ENCODE data around the gene SUMO3. TPM values are rescaled to one million over a fixed set of nuclear protein-coding genes. Genes with fewer than 3 reads are reported as not detected.

The SUMO3 gene
- total RNA-seq, 2 donors from 2014 or later: 53.5 to 58.3 TPM

DNA sequence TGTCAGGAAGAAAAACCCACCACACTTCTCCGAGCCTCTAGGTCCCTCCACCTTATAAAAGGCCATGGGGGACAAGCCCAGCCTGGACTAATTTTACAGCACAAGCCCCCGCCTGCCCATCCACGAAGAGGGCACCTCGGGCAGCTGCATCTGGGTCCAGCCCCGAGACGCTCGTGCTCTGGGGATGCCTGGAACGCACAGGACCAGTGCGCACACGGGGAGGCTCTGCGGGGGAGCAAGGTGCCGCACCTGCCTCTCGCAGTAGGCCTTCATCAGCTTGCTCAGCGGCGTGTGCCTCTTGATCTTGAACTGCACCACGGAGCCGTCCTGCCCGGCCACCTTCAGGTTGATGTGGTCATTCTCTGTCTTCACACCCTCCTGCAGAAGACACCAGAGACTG, 4.1 kb downstream of the SUMO3 start:
- intact Hi-C loops (cut with DNase I): no loop called here
- DNase-seq (ENCODE audit: low spot score): no peak

DNA sequence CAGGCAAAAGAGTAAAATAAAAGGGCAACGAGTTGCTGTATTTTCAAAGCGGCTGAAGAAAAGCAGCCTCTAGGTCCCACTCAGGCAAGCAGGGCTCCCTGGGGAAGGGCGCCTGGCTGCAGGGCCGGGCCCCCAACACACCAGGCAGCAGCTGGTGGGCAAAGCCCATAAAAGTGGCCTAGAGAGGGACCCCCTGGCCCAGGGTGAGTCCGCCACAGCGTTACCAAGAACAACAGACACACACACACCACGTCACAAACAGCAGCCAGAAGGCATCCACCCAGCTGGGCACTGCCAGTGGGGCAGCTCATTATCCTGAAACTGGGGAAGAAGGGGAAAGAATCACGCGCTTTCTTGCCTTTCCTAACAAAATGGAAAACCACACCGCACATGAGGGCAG, 4.7 kb downstream of the SUMO3 start:
- DNase-seq (ENCODE audit: low spot score): no peak
- intact Hi-C loops (cut with DNase I): no loop called here

DNA sequence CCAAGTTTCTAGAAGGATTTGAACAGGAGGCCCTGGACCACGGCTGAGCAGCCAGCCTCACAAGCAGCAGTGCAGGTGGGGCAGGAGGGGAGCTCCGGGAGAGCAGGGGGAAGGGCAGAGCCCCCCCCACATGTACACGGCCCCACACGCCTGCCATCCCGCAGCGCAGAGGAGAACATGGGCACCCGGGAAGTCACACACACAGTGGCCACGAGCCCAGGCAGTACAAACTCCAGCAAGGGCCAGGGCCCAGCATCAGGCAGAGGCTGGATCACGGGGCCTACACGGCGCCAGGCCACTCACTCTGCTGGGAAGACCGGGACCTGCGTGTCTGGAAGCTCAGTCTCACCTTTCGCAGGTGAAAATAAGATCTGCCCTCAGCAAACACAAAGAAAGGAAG, 5.2 kb downstream of the SUMO3 start:
- no peak for DNase-seq (ENCODE audit: low spot score)
- intact Hi-C loops (cut with DNase I): no loop called here

DNA sequence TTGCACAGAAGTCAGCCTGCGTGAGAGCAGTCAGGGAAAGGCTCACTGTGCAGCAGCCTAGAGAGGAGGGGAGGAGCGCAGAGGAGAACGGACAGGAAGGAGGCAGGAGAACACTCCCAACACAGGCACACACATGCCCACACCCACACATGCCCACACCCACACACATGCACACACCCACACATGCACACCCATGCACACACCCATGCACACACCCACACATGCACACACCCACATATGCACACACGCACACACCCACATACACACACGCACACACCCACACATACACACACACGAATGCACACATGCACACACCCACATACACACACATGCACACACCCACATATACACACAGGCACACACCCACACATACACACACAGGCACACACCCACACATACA, 7.1 kb downstream of the SUMO3 start:
- intact Hi-C loops (cut with DNase I): no loop called here
- no peak for DNase-seq (ENCODE audit: low spot score)

DNA sequence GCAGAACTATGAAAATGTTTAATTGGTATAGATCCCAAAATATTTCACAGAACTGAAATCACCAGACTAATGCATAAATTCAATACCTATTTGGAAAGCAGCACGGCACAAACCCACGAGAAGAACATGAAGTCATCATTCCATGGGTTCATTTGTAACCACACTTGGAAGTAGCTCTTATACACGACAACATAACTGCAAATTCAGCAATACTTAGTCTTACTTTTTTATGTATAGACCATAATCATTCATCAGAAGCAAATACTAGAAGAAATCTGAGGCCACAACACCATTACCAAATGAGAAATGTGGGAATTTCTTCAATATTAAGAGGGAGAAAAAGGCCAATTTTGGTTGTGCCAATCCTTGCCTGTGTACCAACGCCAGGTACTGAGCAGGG, 12.0 kb downstream of the SUMO3 start:
- intact Hi-C loops (cut with DNase I): no loop called here

DNA sequence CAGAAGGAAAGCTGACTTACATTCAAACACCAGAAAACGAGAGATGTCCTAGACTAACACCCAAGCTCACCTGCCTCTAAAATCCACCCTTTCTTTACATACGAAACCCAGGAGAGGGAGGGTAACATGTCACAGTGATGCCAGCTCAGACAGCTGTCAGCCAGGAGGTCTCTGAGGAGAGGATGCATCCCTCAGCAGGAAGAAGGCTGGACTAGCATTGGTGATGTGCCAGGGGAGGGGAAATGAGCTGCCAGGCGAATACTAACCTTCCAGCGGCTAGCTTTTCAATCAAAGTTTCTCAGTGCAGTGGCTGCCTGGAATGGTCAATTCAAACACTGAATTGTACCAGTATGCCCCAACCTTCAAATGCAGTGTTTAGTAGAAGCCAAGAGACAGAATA, 12.6 kb downstream of the SUMO3 start:
- no peak for DNase-seq (ENCODE audit: low spot score)
- intact Hi-C loops (cut with DNase I): no loop called here

More for the DNA sequence above, 12.0 kb downstream of the SUMO3 start:
- DNase-seq (ENCODE audit: low spot score): no peak

DNA sequence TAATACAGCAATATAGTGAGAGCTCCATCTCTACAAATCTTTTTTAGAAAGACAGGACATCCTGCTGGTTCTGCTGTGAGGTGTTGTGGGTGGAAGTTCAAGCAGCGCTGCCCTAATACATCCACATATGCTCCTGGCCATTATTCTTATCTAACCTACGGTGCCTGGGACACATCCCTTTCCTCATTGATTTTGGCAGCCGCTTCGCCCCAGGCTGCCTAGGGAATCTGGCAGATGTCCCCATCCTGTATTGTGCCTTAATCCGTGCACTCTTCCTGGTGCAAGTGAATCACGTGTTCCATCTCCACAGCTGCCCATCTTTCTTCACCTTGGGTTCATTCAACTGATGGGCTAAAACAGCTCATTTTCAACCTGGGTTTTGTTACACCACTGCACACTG, 13.1 kb downstream of the SUMO3 start:
- intact Hi-C loops (cut with DNase I): no loop called here
- no peak for DNase-seq (ENCODE audit: low spot score)

DNA sequence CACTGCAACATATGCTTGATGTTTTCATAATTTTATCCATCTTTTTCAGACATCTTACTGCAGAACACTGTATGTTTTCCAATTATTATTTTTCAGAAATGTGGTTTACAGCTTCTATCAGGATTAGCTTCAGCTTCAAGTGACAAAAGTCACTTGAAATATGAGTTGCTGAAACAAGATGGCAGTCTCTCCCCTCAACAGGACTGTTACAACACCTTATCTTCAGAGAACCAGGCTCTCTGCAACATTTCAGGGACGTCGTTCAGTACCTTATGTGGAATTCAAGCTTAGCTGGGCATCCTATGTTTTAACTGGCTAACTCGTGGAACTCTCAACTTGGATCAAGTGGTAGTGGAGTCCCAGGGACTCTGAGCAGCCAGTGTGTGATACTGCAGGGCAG, 14.2 kb downstream of the SUMO3 start:
- intact Hi-C loops (cut with DNase I): no loop called here
- no peak for DNase-seq (ENCODE audit: low spot score)

DNA sequence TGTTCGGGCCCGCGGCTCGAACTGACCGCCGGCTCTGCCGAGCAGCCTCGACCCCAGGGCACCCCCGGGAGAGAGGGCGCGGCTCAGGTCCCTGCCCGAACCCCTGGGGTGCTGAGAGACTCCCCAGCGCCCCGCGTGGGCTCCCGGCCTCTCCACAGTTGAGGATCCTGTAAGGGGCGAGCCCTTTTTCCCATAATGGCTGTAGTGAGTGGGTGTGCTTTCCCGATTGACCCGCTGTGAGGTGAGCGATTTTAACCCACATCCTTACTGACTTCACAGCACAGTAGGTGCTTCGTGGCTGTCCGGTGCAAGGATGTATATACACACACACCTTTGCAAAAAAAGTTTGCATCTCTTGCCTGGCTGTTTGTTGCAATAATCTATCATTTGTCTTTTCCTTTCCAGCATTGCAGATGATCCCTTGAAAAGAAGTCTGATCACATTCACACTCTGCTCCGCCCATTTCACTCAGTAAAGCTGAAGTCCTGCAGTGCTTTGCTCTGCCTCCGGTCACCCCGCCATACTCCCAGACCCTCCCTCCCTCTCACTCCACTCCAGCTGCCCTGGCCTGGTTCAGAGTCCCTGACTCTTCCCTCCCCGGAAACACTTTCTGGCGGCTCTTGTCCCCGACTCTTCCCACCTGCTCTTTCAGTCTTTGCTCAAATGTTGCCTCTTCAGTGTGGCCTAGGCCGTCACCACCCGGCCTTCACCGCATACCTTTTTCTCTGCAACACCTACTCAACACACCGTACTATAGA, 15.3 kb downstream of the SUMO3 start:
- intact Hi-C loops (cut with DNase I): no loop called here
- no peak for DNase-seq (ENCODE audit: low spot score)

DNA sequence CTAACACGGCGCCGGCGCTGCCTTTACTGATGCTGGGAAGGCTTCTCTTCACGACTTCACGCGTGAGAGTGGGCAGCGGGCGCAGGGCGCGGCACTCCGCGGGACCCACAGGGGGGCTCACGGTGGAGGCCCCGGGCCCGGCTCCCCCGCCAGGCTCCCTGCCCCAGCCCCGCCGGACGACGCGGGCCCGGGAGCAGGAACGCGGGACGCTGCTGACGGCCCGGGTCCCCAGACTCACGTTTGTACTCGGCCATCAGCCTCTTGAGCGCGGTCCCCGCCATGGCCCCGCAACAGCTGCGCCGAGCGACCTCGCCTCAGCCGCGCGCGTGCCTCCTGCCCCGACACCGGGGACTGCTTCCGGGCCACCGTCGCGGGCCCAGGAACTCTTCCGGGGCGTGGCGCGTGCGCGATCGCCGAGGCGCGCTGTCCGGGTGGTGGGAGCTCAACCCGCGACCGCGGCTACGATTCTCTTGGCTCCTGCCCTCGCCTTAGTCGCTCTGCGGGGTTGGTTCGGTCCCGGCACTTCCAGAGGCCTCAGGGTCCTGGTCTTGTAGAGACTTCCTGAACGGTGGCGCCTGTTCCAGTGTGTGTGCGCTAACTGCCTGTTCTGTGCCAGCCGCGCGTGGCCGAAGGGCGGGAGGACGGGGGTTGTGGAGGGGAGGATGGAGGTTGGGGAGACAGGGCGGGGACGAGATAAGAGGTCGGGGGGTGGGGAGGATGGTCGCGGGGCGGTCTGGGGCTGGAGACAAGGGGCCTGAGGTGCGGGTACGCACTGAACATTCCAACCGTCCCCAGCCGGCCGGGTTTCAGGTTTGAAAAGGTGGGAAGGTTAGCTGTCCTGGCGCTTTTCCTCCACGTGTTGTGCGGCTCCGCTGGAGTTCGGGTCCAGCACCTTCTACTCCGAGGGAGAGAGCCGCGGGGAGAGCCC, 16.1 kb downstream of the SUMO3 start, which contains the start of gene UBE2G2:
TSS of gene UBE2G2 (minus strand) at position 353 of the 928 bp plus-strand sequence. CDS start at position 281, 72 bp downstream.
- peak; percentile 95 for DNase-seq (ENCODE audit: low spot score)
- intact Hi-C loops (cut with DNase I): no loop called here

DNA sequence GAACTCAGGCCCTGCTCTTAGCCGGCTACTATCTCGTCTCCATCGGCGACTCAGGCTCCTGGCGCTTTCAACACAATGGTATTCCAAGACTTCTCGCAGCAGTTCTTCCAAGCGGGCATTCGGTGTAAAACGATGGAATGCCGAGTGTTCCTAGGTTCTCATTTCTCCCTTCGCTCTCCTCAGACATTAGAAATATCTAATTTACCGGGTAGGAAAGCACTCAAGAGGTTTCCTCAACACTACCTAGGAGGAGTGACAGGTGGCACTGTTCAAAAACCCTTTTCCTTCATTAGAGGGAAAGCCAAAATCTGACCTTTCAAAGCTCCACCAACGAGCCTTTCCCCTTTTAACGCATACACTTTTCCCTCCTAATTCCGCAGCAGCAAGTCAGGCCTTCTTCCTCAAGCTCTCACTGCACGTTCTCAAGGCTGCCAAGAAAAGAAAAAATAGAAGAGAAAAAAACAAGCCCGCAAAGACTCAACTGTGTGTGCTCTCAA, 16.8 kb downstream of the SUMO3 start:
- intact Hi-C loops (cut with DNase I): no loop called here
- DNase-seq (ENCODE audit: low spot score): no peak

DNA sequence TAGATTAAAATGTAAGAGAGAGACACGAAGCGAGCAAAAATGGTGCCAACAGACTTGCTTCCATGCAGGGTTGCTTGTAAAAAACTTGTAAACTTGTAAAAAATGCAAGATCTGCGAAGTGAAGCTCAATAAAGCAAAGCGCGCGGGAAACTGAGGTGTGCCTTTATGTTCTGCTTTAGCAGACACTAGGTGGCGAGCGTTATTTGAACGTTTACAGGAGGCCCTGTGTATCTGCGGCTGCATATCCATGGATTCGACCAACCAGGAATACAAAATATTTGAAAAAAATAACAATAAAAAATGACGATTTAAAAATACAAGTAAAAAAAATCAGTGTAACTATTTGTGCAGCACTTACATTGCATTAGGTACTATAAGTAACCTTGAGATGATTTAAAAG, 17.8 kb downstream of the SUMO3 start:
- intact Hi-C loops (cut with DNase I): no loop called here
- DNase-seq (ENCODE audit: low spot score): no peak

DNA sequence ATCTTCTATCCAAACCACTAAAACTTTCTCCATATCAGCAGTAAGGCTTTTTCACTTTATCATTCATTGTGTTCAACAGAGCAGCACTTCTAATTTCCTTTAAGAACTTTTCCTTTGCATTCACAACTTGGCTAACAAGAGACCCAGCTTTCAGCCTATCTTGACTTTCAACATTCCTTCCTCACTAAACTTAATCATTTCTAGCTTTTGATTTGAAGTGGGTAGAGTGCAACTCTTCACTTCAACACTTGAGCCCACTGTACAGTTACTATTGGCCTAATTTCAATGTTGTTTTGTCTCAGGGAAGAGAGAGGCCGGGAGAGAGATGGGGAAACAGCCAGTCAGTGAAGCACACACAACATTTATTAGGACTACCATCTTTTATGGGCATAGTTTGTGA, 18.2 kb downstream of the SUMO3 start:
- no peak for DNase-seq (ENCODE audit: low spot score)
- intact Hi-C loops (cut with DNase I): no loop called here

DNA sequence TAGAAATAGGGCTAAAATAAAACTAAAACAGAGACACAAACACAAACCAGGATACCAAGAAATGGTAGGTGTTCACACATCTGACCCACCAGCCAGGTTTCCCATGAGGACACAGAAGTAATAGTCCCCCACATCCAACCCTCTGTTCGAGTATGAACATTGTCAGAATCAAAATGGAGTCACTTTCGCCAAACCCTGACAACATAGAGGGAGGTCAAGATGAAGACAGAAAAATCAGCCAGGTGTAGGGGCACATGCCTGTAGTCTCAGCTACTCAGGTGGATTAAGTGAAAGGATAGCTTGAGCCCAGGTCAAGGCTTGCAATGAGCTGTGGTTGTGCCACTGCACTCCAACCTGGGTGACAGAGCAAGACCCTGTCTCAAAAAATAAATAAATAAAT, 20.1 kb downstream of the SUMO3 start:
- no peak for DNase-seq (ENCODE audit: low spot score)
- intact Hi-C loops (cut with DNase I): no loop called here

DNA sequence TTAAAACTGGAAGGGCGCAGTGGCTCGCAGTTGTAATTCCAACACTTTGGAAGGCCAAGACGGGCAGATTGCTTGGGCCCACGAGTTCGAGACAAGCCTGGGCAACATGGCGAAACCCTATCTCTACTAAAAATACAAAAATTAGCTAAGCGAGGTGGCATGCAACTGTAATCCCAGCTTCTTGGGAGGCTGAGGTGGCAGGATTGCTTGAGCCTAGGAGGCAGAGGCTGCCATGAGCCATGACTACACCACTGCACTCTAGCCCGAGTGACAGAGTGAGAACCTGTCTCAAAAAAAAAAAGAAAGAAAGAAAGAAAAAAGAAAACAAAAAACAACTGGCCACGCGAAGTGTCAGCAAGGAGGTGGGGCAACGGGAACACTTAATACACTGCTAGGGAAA, 22.5 kb downstream of the SUMO3 start:
- no peak for DNase-seq (ENCODE audit: low spot score)
- intact Hi-C loops (cut with DNase I): no loop called here

DNA sequence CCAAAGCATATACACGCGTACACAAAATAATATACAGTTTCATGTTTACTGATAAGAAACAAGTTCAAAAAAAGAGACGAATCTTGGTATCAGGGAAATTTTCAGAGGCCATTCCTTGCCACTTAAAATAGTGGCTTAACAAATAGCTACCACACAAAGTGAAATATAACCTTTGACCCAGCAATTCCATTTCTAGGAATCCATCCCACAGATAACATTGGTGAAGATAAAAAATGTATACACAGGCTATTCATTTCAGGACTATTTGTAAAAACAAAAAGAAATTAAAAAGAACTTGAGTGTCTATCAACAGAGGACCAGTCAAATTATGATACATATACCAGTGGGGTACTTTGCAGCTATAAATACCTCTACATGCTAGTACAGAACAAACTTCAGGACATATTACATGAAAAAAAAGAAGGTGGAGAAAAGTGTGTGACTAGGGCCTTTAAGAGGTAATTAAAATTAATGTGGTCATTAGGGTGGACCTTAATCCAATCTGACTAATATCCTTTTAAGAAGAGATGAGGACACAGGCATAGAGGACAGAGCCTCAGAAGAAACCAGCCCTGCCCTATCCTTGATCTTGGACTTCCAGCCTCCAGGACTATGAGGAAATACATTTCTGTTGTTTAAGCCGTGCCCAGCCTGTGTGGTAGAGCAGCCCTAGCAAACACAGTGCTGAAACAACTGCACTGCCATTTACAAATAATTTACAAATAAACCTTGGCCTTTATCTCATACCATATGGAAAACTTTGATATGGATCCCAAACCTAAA, 24.1 kb downstream of the SUMO3 start:
- intact Hi-C loops (cut with DNase I): no loop called here
- no peak for DNase-seq (ENCODE audit: low spot score)

DNA sequence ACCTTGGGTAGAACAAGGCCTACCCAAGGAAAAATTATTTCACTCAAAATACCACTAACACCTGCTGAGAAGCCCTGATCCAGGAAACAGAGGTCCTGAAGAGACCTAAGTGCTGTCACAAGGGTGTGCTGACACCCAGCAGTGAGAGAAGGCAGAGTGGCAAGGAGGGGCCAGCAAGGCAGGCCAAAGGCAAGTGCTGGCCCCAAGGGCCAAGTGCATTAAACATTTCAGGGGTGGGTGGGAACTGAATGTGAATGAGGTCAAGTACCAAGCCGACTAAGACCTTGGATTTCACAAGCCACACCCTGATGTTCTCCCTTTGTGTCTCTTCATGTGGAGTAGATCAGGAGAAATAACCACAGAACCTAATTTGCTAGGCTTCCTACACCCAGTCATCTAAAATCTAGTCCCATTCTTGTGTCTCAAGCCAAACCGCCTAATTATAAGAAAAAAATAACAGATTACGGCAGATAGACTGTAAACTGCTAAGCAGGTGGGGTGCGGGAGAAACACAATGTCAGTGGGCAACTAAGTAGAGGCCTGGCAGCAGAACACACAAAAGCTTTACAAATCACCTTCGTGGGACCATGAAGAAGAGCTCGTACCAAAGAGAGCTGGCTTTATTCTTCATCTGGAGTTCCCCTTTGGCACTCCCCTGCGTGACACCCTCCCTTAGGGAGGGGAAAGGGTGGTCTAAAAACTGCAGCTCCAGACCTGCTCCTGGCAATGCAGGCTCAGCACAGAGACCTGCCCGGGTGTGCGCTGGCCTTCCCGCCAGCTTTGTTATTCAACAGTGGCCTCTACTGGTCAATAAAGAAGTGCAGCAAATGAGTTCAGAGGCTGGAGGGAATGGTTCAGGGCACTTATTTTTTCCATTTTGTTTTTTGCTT, 24.9 kb downstream of the SUMO3 start:
- intact Hi-C loops (cut with DNase I): no loop called here
- no peak for DNase-seq (ENCODE audit: low spot score)

DNA sequence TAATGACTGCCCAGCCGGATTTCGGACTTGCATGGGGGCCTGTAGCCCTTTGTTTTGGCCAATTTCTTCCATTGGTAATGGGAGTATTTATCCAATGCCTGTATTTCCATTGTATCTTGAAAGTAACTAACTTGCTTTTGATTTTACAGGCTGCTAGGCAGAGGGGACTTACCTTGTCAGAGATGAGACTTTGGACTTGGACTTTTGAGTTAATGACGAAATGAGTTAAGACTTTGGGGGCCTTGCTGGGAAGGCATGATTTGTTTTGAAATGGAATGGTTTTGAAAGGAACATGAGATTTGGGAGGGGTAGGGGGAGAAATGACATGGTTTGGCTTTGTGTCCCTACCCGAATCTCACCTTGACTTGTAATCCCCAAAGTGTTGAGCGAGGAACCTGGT, 25.9 kb downstream of the SUMO3 start:
- no peak for DNase-seq (ENCODE audit: low spot score)
- intact Hi-C loops (cut with DNase I): no loop called here

DNA sequence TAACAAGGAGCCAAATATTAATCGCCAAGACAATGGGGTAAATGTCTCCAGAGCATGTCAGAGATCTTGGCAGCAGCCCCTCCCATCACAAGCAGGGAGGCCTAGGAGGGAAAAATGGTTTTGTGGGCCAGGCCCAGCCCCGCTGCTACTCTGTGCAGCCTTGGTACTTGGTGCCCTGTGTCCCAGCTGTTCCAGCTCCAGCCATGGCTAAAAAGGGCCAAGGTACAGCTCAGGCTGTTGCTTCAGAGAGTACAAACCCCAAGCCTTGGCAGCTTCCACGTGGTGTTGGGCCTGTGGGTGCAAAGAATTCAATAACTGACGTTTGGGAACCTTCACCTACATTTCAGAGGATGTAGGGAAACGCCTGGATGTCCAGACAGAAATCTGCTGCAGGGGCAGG, 26.6 kb downstream of the SUMO3 start:
- intact Hi-C loops (cut with DNase I): no loop called here
- no peak for DNase-seq (ENCODE audit: low spot score)
